ENCODE results near the gene KRTCAP2.

GRCh38 chr1:155200920-155201319, 27.8 kb upstream of the KRTCAP2 start:
- TF ChIP-seq POLR2A (IDR thresholded peaks at IDR 0.05), result no peak
- no peak for TF ChIP-seq EP300 (IDR thresholded peaks at IDR 0.05)
- TF ChIP-seq CTCF (IDR thresholded peaks at IDR 0.05), result no peak

Measured in ovary (tissue), 3 donors.